Body of pancreas (tissue), 4 donors: ENCODE results near the gene STAMBP.

Experiments used
- CTCF ChIP-seq, 7 experiments: fragments of 450-650 bp in 4 of 7; fragments of 200-600 bp in 3 of 7; sonication (generic) in 3 of 7; IDR thresholded peaks; one replicate each; pipeline ENCODE4 v1.5.1; 2016 to 2019; ENCODE audit warnings: antibody characterized with exemption in 7 of 7
- POLR2A ChIP-seq, 3 donors: fragments of 450-650 bp; IDR thresholded peaks; one replicate each; pipeline ENCODE4 v1.6.1; 2016; ENCODE audit warnings: antibody characterized with exemption in 3 of 3, mild to moderate bottlenecking in 2 of 3

DNA sequence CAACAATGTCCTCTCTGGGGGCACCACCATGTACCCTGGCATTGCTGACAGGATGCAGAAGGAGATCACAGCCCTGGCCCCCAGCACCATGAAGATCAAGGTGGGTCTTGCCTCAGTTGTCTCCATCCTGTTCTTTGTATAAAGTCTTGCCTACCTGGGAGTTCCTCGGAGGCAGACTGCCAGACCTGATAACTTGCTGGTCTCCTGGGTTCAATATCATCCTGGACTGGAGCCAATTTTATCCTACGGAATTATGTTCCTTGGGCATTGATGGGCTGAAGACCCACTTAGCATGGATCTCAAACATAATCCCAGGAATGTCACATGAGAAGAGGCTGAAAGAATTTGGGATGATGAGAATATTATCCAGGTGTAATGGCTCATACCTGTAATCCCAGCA, 87.9 kb downstream of the STAMBP start:
- TF ChIP-seq CTCF (IDR thresholded peaks at IDR 0.05) = no peak
- TF ChIP-seq POLR2A (IDR thresholded peaks at IDR 0.05) = no peak
